Astrocyte of the spinal cord (primary cell): ENCODE data around the gene MYH4.

Experiments
- DNase-seq: peaks from one replicate; pipeline ENCODE4 v3.0.0; 2011; ENCODE audit warnings: low read depth, low spot score
- H3K4me3 ChIP-seq: 2 replicates; pipeline ENCODE4 v1.5.1; 2011; ENCODE audit warnings: low read depth, mild to moderate bottlenecking, low read length, moderate library complexity
- in situ Hi-C: cut with HindIII; loops from 2 replicates; pipeline ENCODE4 v1.10.0; 2017; ENCODE audit warnings: low sequenced_read_pairs
- TF ChIP-seq, protein P1 (sequence below): IDR thresholded peaks from 2 replicates; pipeline ENCODE4 v1.5.1; 2012; ENCODE audit warnings: low read depth, mild to moderate bottlenecking, low read length, inconsistent platforms

The MYH4 gene

DNA sequence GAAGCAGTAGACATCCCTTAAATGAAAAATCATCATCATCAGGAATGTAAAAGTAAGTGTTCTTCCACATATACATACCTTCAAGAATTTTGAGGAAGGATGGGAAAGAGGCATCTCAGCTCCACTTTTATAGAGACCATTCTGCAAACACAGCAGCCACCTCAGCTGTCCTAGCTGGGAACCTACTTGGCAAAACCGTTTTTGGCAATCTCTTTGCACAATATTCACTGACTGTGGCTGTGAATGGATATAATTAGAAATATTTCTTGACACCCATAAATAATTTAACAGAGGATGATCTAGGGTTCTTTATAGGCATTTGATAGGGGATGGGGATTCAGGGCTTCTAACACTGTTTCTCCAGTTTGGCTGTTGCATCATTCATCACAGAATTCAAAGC lies at the start of gene MYH4:
MYH4 (minus strand) TSS at position 101 of the 400 bp plus-strand sequence. CDS start 2,814 bp downstream, outside the sequence.
- in situ Hi-C loops, result no loop called here
- TF ChIP-seq, protein P1, sequence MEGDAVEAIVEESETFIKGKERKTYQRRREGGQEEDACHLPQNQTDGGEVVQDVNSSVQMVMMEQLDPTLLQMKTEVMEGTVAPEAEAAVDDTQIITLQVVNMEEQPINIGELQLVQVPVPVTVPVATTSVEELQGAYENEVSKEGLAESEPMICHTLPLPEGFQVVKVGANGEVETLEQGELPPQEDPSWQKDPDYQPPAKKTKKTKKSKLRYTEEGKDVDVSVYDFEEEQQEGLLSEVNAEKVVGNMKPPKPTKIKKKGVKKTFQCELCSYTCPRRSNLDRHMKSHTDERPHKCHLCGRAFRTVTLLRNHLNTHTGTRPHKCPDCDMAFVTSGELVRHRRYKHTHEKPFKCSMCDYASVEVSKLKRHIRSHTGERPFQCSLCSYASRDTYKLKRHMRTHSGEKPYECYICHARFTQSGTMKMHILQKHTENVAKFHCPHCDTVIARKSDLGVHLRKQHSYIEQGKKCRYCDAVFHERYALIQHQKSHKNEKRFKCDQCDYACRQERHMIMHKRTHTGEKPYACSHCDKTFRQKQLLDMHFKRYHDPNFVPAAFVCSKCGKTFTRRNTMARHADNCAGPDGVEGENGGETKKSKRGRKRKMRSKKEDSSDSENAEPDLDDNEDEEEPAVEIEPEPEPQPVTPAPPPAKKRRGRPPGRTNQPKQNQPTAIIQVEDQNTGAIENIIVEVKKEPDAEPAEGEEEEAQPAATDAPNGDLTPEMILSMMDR, result no peak
- H3K4me3 ChIP-seq, result no peak within 1 kb of the TSS
- no peak for DNase-seq

- H3K4me3 ChIP-seq, result no peak within 1 kb of the TSS
- no peak for DNase-seq
- TF ChIP-seq, protein P1, result no peak
- in situ Hi-C loops, result no loop called here
Observed at GRCh38 chr17:10518271-10519037, 49.1 kb upstream of the MYH4 start, which contains the start of gene MYH1. MYH1 (minus strand) TSS chr17:10518542; CDS start chr17:10516642, 1,900 bp downstream.

- TF ChIP-seq, protein P1, result no peak
- DNase-seq, result no peak
- H3K4me3 ChIP-seq, result no peak overlapping the region
- in situ Hi-C loops, result no loop called here
Observed at GRCh38 chr17:10516638-10517037, 47.3 kb upstream of the MYH4 start.

DNA sequence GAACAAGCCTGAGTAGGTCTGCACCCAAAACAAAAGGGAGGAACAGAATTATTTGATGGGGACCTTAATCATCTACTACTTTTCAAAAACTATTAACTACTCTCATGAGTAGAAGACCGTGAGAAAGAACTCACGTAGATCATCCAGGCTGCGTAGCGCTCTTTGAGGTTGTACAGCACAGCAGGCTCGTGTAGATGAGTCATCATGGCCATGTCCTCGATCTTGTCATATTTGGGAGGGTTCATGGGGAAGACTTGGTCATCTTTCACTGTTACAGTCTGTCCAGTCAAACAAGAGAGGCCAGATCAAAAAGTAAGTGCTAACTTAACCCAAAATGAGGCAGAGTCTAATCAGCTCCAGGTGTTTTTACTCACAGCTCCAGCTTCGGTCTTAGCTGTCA lies 46.7 kb upstream of the MYH4 start:
- no peak for DNase-seq
- TF ChIP-seq, protein P1, result no peak
- in situ Hi-C loops, result no loop called here
- H3K4me3 ChIP-seq, result no peak overlapping the region

GRCh38 chr17:10513299-10514067 lies 44.1 kb upstream of the MYH4 start:
- no peak for DNase-seq
- no peak overlapping the region for H3K4me3 ChIP-seq
- TF ChIP-seq, protein P1, result no peak
- in situ Hi-C loops, result no loop called here

GRCh38 chr17:10512856-10513255 lies 43.5 kb upstream of the MYH4 start:
- TF ChIP-seq, protein P1, result no peak
- no peak overlapping the region for H3K4me3 ChIP-seq
- in situ Hi-C loops, result no loop called here
- DNase-seq, result no peak
